WI38 (cell line): ENCODE measurements around the gene LAMA3.

Experiments used
- H3K4me3 ChIP-seq: 2 replicates; pipeline ENCODE4 v1.5.1; 2011; ENCODE audit warnings: low read depth, mild to moderate bottlenecking, control low read depth, low read length
- CTCF ChIP-seq: IDR thresholded peaks from 2 replicates; pipeline ENCODE4 v1.5.1; 2012; ENCODE audit warnings: low read depth, mild to moderate bottlenecking, control low read depth, low read length

The LAMA3 gene

GRCh38 chr18:23938043-23938756 lies 248.9 kb downstream of the LAMA3 start:
- no peak overlapping the region for H3K4me3 ChIP-seq
- TF ChIP-seq CTCF, result no peak

DNA sequence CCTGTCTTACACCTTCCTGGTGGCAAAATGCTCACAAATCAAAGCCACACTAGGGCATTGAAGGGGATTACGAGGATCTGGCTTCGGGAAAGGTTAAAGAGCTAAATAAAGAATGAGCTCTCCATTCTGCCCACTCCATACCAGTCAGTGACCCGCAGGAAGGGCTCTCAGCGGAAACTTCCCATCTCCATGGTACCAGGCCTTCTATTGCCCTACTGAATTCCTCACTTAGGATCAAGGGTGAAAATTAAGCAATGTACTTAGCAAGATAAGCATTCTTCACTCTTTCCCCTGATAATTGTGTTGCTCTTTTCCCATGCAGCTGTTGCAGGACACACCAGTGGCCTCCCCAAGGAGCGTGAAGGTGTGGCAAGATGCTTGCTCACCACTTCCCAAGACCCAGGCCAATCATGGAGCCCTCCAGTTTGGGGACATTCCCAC lies 249.7 kb downstream of the LAMA3 start:
- TF ChIP-seq CTCF, result no peak
- H3K4me3 ChIP-seq, result no peak overlapping the region

DNA sequence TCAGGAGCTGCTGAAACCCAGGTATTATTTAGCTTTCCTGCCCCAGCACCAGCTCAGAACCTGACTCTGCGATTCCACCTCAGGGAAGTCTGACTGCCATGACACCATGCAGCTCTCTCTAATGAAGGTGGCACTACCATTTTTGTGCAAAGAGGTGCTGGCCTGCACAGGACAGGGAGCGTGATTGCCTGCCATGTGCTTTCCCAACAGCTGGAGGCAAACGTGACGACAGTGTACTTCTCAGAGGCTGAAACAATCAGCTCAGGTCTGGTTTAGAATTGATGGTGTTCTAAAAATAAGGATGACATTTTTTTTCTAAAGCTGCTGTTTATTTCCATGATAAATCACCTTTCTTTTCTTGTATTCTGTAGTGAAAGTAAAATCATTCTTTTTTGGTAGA lies 250.1 kb downstream of the LAMA3 start:
- H3K4me3 ChIP-seq, result no peak overlapping the region
- no peak for TF ChIP-seq CTCF

GRCh38 chr18:23939896-23940295 lies 250.6 kb downstream of the LAMA3 start:
- no peak overlapping the region for H3K4me3 ChIP-seq
- no peak for TF ChIP-seq CTCF

DNA sequence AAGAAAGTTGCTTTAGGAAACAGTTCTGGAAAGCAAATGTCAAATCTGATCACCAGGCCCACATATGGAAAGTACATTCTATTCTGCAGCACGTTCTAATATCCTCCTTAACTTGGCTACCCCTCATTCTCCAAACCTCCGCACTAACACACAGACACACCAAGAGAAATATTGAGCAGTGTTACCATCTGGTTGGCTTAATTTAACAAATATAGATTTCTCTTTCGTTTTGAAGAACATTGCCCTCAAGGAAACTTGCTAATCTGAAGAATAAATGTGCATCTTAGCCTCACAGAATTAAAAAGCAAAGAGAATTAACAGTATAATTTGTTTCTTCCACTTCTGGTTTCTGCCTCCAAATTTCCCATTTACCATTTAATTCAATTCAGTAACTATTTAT lies 252.5 kb downstream of the LAMA3 start:
- H3K4me3 ChIP-seq, result no peak overlapping the region
- TF ChIP-seq CTCF, result no peak

DNA sequence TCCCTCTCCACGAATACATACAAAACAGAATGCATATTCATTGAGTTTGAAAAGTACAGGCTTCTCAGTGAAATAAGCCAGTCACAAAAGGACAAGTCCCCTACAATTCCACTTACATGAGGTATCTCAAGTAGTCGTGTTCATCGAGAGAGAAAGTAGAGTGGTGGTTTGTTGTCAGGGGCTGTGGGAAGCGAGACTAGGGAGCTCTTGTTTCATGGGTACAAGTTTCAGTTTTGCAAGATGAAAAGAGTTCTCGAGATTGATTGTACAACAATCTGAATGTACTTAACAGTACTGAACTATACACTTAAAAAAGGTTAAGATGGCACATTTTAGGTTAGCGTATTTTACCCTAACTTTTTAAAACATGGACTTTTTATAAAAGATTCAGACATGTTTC lies 253.9 kb downstream of the LAMA3 start:
- H3K4me3 ChIP-seq, result no peak overlapping the region
- TF ChIP-seq CTCF, result no peak

- H3K4me3 ChIP-seq, result no peak overlapping the region
- TF ChIP-seq CTCF, result no peak
Observed at GRCh38 chr18:23943903-23944624, 254.8 kb downstream of the LAMA3 start.
